HepG2 (cell line): ENCODE measurements around the gene AP1G1. TPM values are rescaled to one million over a fixed set of nuclear protein-coding genes. Genes with fewer than 3 reads are reported as not detected.
"Not testable (repeated sequence)": the region's sequence is repeated elsewhere in the genome, so short reads cannot be mapped to it uniquely, and the experiment has no call there.

ENCODE experiments used
- ATAC-seq: fragments of 200-7000 bp; cut with Tn5 transposase; 3 replicates; pipeline ENCODE4 v1.9.1; 2020; ENCODE audit warnings: mild to moderate bottlenecking, moderate library complexity
- BruUV-seq: library from RNA; stranded (reverse); fragments of 400-500 nt; replicated peaks from 2 replicates; lab custom pipeline; 2021; lab: Mats Ljungman, UMichigan
- CTCF ChIA-PET: fragments of 300-600 bp; formaldehyde crosslinking; extraction: SDS; loops from one replicate; lab custom pipeline; 2021; ENCODE audit warnings: low total read pairs, inconsistent platforms, low intra/inter-chr PET ratio; lab: Yijun Ruan, JAX
- POLR2A ChIA-PET: fragments of 350-600 bp; sonication (Branson Sonifier 250); formaldehyde crosslinking; loops from one replicate; lab custom pipeline; 2020; ENCODE audit warnings: antibody characterized with exemption, inconsistent platforms; lab: Yijun Ruan, JAX
- DNase-seq: peaks from one replicate; pipeline ENCODE4 v3.0.0-alpha.2; 2015; ENCODE audit warnings: low spot score
- FAIRE-seq: peaks from 3 replicates; lab custom pipeline; 2011; peaks lifted over from hg19 to GRCh38; lab: Jason Lieb, UNC
- H2AFZ ChIP-seq: one replicate; pipeline ENCODE4 v1.6.1; 2011; ENCODE audit warnings: low read length, inconsistent platforms
- H3K27ac ChIP-seq: fragments of 300-600 bp; 3 replicates; pipeline ENCODE4 v1.8.0; 2011; ENCODE audit warnings: mixed run types, mild to moderate bottlenecking, mixed read lengths, low read length, inconsistent platforms; ENCODE audit not compliant: insufficient read depth; ENCODE audit errors: extremely low read length
- H3K27me3 ChIP-seq, 2 experiments: fragments of 200-600 bp in 1 of 2; 2 replicates in 1 of 2; 3 replicates in 1 of 2; pipeline versions ENCODE4 v1.6.0 to v1.8.0; 2011; ENCODE audit warnings: low read length in 2 of 2, mild to moderate bottlenecking in 2 of 2, moderate library complexity in 2 of 2, inconsistent platforms in 1 of 2; ENCODE audit not compliant: insufficient read depth in 2 of 2, control insufficient read depth in 1 of 2
- H3K36me3 ChIP-seq, 2 experiments: fragments of 200-600 bp in 1 of 2; replicated peaks in 1 of 2; 2 replicates in 1 of 2; 3 replicates in 1 of 2; pipeline versions ENCODE4 v1.5.1 to v1.8.0; 2011; ENCODE audit warnings: low read length in 2 of 2, inconsistent platforms in 1 of 2; ENCODE audit not compliant: insufficient read depth in 2 of 2, control insufficient read depth in 1 of 2
- H3K4me1 ChIP-seq: 2 replicates; pipeline ENCODE4 v1.5.1; 2012; ENCODE audit warnings: low read length, inconsistent platforms; ENCODE audit not compliant: insufficient read depth
- H3K4me2 ChIP-seq: 2 replicates; pipeline ENCODE4 v1.6.0; 2011; ENCODE audit warnings: low read depth, low read length, inconsistent platforms
- H3K4me3 ChIP-seq, 3 experiments: fragments of 200-600 bp in 1 of 3; sonication (generic), shearing (Covaris generic) in 1 of 3; replicated peaks in 1 of 3; 2 replicates each; pipeline ENCODE4 v1.5.1; 2011 to 2016; ENCODE audit warnings: low read length in 3 of 3, inconsistent platforms in 2 of 3, low read depth in 2 of 3, mild to moderate bottlenecking in 2 of 3, control low read depth in 1 of 3, mixed read lengths in 1 of 3; ENCODE audit not compliant: insufficient read depth in 1 of 3
- H3K79me2 ChIP-seq: one replicate; pipeline ENCODE4 v1.6.1; 2011; ENCODE audit warnings: low read length, inconsistent platforms; ENCODE audit not compliant: insufficient read depth
- H3K9ac ChIP-seq: 2 replicates; pipeline ENCODE4 v1.6.0; 2011; ENCODE audit warnings: mild to moderate bottlenecking, low read depth, low read length, inconsistent platforms; ENCODE audit not compliant: insufficient read depth
- H3K9me3 ChIP-seq: 2 replicates; pipeline ENCODE4 v1.5.1; 2012; ENCODE audit warnings: mild to moderate bottlenecking, low read length
- H4K20me1 ChIP-seq: 2 replicates; pipeline ENCODE4 v1.6.0; 2011; ENCODE audit warnings: inconsistent platforms, mild to moderate bottlenecking, low read length, moderate library complexity; ENCODE audit not compliant: insufficient read depth
- TEAD3 ChIP-seq: optimal IDR thresholded peaks from 2 replicates; pipeline ENCODE3; 2016; ENCODE audit warnings: borderline replicate concordance
- USF2 ChIP-seq, 2 experiments: sonication (generic) in 1 of 2; formaldehyde crosslinking in 1 of 2; IDR thresholded peaks; 2 replicates each; pipeline versions ENCODE4 v1.5.1 to v1.6.1; 2011 to 2020; ENCODE audit warnings: borderline replicate concordance in 1 of 2, low read depth in 1 of 2, low read length in 1 of 2, mild to moderate bottlenecking in 1 of 2, missing genetic modification reagents in 1 of 2, moderate library complexity in 1 of 2
- ZMYM2 ChIP-seq: sonication (generic); formaldehyde crosslinking; IDR thresholded peaks from 2 replicates; pipeline ENCODE4 v1.8.0; 2022; ENCODE audit warnings: mild to moderate bottlenecking, missing genetic modification reagents
- ZMYM3 ChIP-seq: sonication (generic); formaldehyde crosslinking; IDR thresholded peaks from 2 replicates; pipeline ENCODE4 v1.5.1; 2020; ENCODE audit warnings: mild to moderate bottlenecking, missing genetic modification reagents
- ZNF121 ChIP-seq: sonication (generic); formaldehyde crosslinking; IDR thresholded peaks from 2 replicates; pipeline ENCODE4 v1.5.0; 2020; ENCODE audit warnings: mild to moderate bottlenecking, missing genetic modification reagents
- ZNF460 ChIP-seq: sonication (generic); formaldehyde crosslinking; IDR thresholded peaks from 2 replicates; pipeline ENCODE4 v1.5.1; 2020; ENCODE audit warnings: missing genetic modification reagents, mild to moderate bottlenecking, borderline replicate concordance
- WGBS: methylation state at CpG from one replicate; pipeline ENCODE4 v1.1.6; 2017; ENCODE audit warnings: low lambda C conversion rate; 5-methylcytosine and 5-hydroxymethylcytosine counted together
- in situ Hi-C: cut with HindIII; loops from 2 replicates; pipeline ENCODE4 v1.10.0; 2017; ENCODE audit warnings: low pct_unique_long_range_greater_than_20kb; ENCODE audit not compliant: extremely low pct_ligation_motif_present
- intact Hi-C: fragments of 100-400 bp; cut with micrococcal nuclease; formaldehyde crosslinking; loops from one replicate; pipeline ENCODE4 v1.10.0; 2022; ENCODE audit not compliant: unreplicated experiment
- polyA plus RNA-seq, 8 experiments: library from polyadenylated mRNA; depleted of rRNA in 3 of 8; stranded (reverse) in 7 of 8; unstranded in 1 of 8; fragments of >200 nt; fragmentation: Illumina TruSeq in 4 of 8; extraction: Trizol in 4 of 8; gene quantifications; 2 replicates each; pipeline versions ENCODE4 v1.2.1 to v1.2.3, GENCODE V29; 2011 to 2016; ENCODE audit warnings: low read depth in 4 of 8, missing spikeins in 1 of 8, mixed read lengths in 1 of 8; ENCODE audit not compliant: insufficient read depth in 1 of 8
- total RNA-seq, 5 experiments: library from RNA; depleted of rRNA; stranded (reverse); fragments of >200 nt; fragmentation: Illumina TruSeq; extraction: Trizol; gene quantifications; 2 replicates each; pipeline ENCODE4 v1.2.3, GENCODE V29; 2016; ENCODE audit warnings: low read depth in 1 of 5

AP1G1 gene
- total and polyA plus RNA-seq, 2 of the 13 experiments (the other 11 are each of a cell fraction or from before 2014, with no cell fraction given) = 62.2 to 66.2 TPM

DNA sequence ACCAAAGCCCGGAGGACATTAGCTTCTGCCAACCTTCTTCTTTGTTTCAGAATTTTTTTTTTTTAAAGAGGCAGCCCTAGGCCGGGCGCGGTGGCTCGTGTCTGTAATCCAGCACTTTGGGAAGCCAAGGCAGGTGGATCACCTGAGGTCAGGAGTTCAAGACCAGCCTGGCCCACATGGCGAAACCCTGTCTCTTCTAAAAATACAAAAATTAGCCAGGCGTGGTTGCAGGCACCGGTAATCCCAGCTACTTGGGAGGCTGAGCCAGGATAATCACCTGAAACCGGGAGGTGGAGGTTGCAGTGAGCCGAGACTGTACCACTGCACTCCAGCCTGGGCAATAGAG lies 8.5 kb upstream of the AP1G1 start:
- H3K27ac ChIP-seq, H3K9me3 ChIP-seq, DNase-seq, H3K36me3 ChIP-seq, H3K27me3 ChIP-seq, H3K9ac ChIP-seq, H4K20me1 ChIP-seq, H3K79me2 ChIP-seq, intact Hi-C loops, FAIRE-seq, CTCF ChIA-PET, BruUV-seq, in situ Hi-C loops: not testable (repeated sequence)
- 28% methylated on average over 10 of the region's 10 CpGs for WGBS
- ATAC-seq = peak; percentile 16; the same call in 2 of the 3 replicates
- TF ChIP-seq ZNF121 (CRISPR knock-in tag) (0 out of 2 replicates have a peak, but pooled peaks have one; percentile 38), ZMYM2 (CRISPR knock-in tag) (0 out of 2 replicates have a peak, but pooled peaks have one; percentile 39), ZMYM3 (CRISPR knock-in tag) (0 out of 2 replicates have a peak, but pooled peaks have one; percentile 35)
- Histone ChIP-seq H2AFZ (peak overlapping the region; percentile 78), H3K4me3 (peak overlapping the region in 2 of 3 experiments; percentile 38 to 42; a peak in 4 of 6 replicates), H3K4me1 (peaks cover 41% of the 10 kb centered on the region), H3K4me2 (peak overlapping the region; percentile 60)
- POLR2A ChIA-PET = interaction anchor here (1.0 to 1.5 kb wide), 2 partner anchors 8 to 40 kb away, joined by 3 to 4 read pairs; partner anchors contain the start of gene AP1G1

DNA sequence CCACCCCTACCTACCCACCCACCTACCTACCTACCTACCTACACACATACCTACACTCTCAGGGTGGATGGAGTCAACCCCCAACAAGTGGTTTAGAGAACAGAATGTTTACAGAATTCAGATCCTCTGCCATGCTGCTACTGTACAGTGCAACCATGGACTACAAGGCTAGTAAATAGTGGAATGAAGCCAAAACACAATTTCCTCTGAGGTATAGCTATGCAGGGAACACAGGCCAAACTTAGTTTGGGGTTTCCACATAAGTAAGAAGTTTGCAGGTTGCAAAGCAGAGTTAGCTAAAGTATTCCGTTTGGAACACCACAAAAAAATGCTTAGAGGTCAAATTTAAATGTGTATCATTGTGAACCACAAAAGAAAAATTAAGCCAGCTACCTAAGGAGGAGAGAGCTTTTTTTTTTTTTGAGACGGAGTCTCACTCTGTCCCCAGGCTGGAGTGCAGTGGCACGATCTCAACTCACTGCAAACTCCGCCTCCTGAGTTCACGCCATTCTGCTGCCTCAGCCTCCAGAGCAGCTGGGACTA lies 2.7 kb upstream of the AP1G1 start:
- WGBS = 59% methylated on average over 5 of the region's 5 CpGs
- no peak for FAIRE-seq
- Histone ChIP-seq H3K4me1 (peaks cover 53% of the 10 kb centered on the region), H3K4me2 (peak overlapping the region; percentile 21; the same call in 1 of the 2 replicates), H4K20me1 (peaks cover 4% of the 10 kb centered on the region; the same call in 1 of the 2 replicates), H3K9me3 (no peaks in the 10 kb centered on the region), H3K9ac (no peak overlapping the region), H2AFZ (no peak overlapping the region), H3K79me2 (peaks cover 23% of the 10 kb centered on the region), H3K36me3 (no peaks in the 10 kb centered on the region), H3K27me3 (peaks cover 0 to 6% of the 10 kb centered on the region in 2 experiments; a peak in 1 of 5 replicates), H3K27ac (no peak overlapping the region), H3K4me3 (no peak overlapping the region)
- BruUV-seq = no TSS peak
- in situ Hi-C loops = no loop called here
- TF ChIP-seq USF2 (IDR thresholded peaks at IDR 0.05; ENCODE audit: low read depth, low read length) (no peak), USF2 (CRISPR knock-in tag; IDR thresholded peaks at IDR 0.05; ENCODE audit: borderline replicate concordance) (no peak), TEAD3 (CRISPR knock-in tag) (peak; percentile 10), ZNF460 (CRISPR knock-in tag) (no peak), ZMYM3 (CRISPR knock-in tag) (0 out of 2 replicates have a peak, but pooled peaks have one; percentile 0)
- ChIA-PET POLR2A (no interaction called here), CTCF (no interaction called here)
- intact Hi-C loops = no loop called here
- no peak for DNase-seq
- no peak for ATAC-seq

GRCh38 chr16:71810155-71810530 lies 1.5 kb upstream of the AP1G1 start:
- FAIRE-seq, H3K4me2 ChIP-seq, BruUV-seq, H3K36me3 ChIP-seq, in situ Hi-C loops, CTCF ChIA-PET, H4K20me1 ChIP-seq, ATAC-seq, H3K9me3 ChIP-seq, intact Hi-C loops, H3K27me3 ChIP-seq, H3K4me3 ChIP-seq, H2AFZ ChIP-seq, DNase-seq: not testable (repeated sequence)
- 93% methylated on average over 11 of the region's 11 CpGs for WGBS
- Histone ChIP-seq H3K79me2 (peaks cover 35% of the 10 kb centered on the region), H3K9ac (peak overlapping the region; percentile 78; the same call in 1 of the 2 replicates), H3K27ac (peak overlapping the region; percentile 74), H3K4me1 (peaks cover 53% of the 10 kb centered on the region)
- POLR2A ChIA-PET = interaction anchor here (1.7 to 2.9 kb wide), 4 partner anchors 23 to 284 kb away, joined by 3 to 21 read pairs (median 8); partner anchors contain the start of genes DHX38, IST1 and TXNL4B
